GM15510 (cell line): Measurements from ENCODE around the gene GLUD2.
"Not testable (repeated sequence)": the region's sequence is repeated elsewhere in the genome, so short reads cannot be mapped to it uniquely, and the experiment has no call there.

ENCODE experiments used
- POLR2A ChIP-seq: IDR thresholded peaks from 3 replicates; pipeline ENCODE4 v1.6.1; 2011; ENCODE audit warnings: borderline replicate concordance; ENCODE audit not compliant: insufficient read length; ENCODE audit errors: extremely low read depth

Gene GLUD2

DNA sequence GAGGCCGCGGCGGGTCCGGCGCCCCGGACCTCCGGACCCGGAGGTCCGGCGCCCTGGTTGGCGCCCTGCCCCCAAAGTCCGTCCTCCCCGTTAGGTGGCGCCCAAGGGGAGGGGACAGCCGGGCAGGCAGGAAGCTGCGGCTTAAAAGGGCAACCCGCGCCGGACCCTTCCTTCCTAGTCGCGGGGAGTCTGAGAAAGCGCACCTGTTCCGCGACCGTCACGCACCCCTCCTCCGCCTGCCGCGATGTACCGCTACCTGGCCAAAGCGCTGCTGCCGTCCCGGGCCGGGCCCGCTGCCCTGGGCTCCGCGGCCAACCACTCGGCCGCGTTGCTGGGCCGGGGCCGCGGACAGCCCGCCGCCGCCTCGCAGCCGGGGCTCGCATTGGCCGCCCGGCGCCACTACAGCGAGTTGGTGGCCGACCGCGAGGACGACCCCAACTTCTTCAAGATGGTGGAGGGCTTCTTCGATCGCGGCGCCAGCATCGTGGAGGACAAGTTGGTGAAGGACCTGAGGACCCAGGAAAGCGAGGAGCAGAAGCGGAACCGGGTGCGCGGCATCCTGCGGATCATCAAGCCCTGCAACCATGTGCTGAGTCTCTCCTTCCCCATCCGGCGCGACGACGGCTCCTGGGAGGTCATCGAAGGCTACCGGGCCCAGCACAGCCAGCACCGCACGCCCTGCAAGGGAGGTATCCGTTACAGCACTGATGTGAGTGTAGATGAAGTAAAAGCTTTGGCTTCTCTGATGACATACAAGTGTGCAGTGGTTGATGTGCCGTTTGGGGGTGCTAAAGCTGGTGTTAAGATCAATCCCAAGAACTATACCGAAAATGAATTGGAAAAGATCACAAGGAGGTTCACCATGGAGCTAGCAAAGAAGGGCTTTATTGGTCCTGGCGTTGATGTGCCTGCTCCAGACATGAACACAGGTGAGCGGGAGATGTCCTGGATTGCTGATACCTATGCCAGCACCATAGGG, at the start of gene GLUD2:
Gene GLUD2, plus strand, starts transcription at position 170 of the 979 bp plus-strand sequence. Its CDS starts 75 bp downstream, at position 245.
- TF ChIP-seq POLR2A: not testable (repeated sequence)

DNA sequence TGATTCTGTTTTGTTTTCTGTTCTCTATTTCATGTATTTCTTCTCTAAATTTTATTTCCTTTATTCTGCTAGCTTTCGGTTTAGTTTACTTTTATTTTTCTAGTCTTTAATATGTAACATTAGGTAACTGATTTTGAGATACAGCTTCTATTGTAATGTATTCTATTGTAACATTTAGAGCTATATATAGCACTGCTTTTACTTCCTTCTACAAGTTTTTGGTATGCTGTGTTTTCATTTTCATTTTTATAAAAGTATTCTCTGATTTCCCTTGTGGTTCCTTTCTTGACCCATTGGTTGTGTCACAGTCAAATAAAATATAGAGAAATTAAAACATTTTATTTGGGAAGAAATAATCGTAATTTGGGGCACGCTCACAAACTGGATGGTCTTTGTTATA, 48.0 kb upstream of the GLUD2 start:
- TF ChIP-seq POLR2A: no peak

DNA sequence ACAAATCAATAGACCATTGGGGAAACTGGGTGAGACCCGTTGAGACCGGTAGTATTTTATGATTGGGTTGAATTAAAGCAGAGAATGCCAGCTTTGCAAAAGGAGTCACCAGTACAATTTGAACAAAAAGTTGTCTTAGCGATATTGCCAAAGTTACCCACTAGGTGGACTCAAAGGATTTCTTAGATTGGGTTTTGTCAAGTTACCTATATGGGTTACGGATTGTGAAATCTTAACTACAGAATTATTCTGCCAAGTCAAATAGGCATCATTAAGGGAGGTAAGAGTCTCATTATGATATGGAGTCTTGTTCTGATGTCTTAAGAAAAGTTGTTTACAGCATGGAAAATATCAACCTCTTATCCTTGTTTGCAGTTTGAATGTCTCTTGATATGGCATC, 46.8 kb upstream of the GLUD2 start:
- TF ChIP-seq POLR2A: no peak

GRCh38 chrX:121008920-121009319, 38.5 kb upstream of the GLUD2 start:
- no peak for TF ChIP-seq POLR2A

- TF ChIP-seq POLR2A: no peak
Observed at GRCh38 chrX:121009764-121010163, 37.6 kb upstream of the GLUD2 start.

GRCh38 chrX:121010218-121010617, 37.2 kb upstream of the GLUD2 start:
- no peak for TF ChIP-seq POLR2A

DNA sequence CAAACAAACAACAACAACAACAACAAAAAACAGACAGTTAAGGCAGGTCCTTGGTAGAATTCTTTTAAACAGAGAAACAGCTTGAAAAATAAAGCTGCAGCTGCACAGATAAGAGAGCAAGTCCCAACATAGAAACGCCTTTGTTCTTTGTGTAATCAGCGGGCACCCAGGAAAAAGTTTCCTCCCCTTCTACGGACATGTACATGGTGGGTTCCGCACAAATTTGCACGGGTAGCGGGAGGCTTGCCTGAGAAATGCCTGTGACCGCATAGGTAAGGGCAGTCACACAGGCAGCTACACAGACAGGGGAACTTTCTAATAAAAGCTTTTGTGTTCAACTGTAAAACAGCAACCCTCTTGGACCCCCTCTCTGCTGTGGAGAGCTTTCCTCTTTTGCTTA, 36.2 kb upstream of the GLUD2 start:
- no peak for TF ChIP-seq POLR2A

- TF ChIP-seq POLR2A: no peak
Observed at GRCh38 chrX:121013897-121014455, 33.4 kb upstream of the GLUD2 start.

DNA sequence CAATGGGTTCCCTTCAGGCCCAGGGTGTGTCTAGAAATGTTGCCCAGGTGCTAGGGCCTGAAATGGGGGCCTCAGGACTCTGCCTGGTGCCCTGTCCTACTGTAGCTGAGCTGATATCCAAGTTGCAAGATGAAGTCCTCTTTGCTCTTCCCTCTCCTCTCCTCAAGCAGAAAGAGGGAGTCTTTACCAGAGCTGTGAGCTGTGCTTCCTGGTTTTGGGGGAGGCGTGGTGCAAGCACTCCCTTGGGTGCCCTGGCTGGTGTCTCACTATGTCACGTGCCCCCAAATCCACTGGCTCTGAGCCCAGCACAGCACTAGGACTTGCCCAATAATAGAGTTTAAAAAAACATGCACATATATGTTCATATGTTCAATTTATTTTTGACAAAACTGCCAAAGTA, 32.6 kb upstream of the GLUD2 start:
- no peak for TF ChIP-seq POLR2A

DNA sequence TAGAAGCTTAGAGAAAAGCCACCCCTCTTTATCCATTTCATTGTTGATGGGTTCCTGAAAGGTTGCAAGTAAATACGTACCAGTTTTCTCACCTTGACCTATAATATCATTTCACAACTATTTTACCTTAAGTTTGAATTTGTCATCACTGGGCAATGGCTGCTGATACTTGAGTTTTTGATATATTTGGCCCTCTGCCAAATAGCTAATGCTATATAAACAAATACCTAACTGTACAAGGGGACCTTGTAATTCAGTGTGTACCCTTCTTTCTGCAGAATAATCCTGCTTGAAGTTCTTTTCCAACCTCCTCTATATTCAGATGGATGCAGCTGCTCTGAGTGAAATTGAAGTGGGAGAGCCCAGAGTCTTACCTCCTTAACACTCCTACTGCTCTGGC, 19.0 kb upstream of the GLUD2 start:
- no peak for TF ChIP-seq POLR2A

DNA sequence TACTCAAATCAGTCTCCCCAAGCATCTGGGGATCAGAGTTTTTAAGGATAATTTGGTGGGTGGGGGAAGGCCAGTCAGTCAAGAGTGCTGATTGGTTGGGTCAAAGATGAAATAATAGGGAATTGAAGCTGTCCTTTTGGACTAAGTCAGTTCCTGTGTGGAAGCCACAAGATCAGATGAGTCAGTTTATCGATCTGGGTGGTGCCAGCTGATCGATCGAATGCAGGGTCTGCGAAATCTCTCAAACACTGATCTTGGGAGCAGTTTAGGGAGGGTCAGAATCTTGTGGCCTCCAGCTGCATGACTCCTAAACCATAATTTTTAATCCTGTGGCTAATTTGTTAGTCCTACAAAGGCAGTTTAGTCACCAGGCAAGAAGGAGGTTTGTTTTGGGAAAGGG, 17.3 kb upstream of the GLUD2 start:
- no peak for TF ChIP-seq POLR2A

DNA sequence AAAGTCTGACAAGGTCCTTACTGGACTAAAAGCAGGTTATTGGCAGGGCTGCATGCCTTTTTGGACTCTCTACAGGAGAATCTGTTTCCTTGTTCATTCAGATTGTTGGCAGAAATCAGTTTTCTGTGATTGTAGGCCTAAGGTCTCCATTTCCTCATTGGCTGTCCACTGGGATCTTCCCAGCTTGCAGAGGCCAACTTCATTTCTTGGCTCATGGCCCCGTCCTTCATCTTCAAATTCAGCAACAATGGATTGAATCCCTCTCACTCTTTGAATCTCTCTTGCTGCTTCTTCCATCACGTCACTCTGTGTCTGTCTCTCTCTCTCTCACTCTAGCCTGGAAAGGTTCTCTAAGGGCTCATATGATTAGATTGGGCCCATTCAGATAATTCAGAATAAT, 14.9 kb upstream of the GLUD2 start:
- no peak for TF ChIP-seq POLR2A

DNA sequence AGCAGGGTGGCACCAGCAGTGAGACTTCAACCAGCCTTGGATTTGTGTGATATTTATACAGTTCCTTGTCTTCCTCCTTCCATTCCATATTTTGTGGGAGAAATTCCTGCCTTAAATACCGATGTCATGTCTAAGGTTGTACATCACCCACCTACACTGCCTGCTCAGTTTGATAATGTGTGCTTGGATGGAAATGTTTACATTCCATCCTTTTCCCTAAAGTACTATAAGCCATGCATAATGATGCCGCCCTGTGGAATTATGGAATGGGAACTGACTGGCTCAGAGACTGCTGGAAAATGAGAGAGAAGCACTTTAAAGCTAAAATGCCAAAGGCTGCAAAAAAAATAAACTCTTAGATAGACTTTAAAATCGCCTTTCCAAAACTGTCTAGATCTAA, 11.3 kb upstream of the GLUD2 start:
- no peak for TF ChIP-seq POLR2A

DNA sequence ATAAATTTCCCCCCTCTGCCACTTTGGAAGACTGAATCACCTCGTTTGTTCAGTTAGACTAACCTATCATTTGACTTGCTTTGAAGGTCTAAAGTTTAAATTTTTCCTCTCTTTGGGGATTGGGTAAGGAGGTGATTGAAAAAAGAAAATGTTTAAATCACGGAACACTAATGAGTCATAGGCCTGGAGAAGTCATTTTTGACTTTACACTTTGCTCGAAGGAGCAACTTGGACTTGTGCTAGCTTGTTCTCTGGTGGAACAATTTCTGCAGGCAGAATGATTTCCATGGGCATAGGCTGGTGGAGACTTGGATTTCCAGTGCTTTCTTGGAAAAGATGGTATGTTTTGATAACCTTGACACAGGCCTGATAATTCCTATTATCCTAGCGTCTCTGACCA, 10.5 kb upstream of the GLUD2 start:
- TF ChIP-seq POLR2A: no peak

DNA sequence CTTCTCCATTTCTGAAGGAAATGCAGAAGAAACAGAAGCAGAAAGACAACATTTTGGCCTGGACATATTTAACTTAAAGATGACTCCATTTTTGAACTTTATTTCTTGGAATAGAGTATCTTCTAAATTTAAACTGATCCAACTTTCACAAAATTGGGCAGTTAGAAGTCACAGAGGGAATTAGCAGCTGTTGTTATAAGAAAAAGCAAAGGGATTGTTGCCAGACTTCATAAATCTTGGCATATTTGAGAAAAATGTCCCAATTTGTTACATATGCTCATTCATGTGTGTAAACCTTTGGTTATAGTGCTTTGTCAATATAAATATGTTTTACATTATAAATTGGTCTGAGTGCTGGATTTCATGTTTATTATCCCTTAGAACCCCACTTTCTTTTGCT, 3.4 kb downstream of the GLUD2 start:
- no peak for TF ChIP-seq POLR2A

DNA sequence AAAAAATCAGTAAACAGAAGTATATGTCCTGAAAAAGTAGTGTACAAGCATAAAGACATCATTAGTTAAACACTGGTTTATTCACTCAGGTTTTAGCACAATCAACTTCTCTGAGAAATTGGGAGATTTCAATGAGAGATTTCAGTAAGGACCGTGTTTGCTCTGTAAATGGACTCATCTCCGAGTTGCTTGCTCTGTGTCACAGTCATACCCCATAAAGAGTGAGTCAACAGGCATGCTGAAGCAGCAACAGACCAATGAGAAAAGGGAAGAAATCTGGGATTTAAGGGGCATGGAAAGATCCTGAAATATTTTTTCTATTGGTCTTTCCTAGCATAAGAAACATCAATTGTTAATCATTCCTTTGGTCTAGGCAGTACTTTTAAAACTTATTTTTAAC, 4.7 kb downstream of the GLUD2 start:
- TF ChIP-seq POLR2A: no peak
